WTC11 (cell line): ENCODE data around the gene HDAC5.

Experiments used
- CBFB ChIP-seq: sonication (generic); formaldehyde crosslinking; IDR thresholded peaks from 2 replicates; pipeline ENCODE4 v1.8.1; 2022; ENCODE audit warnings: mild to moderate bottlenecking, low read depth, missing genetic modification reagents
- ELF4 ChIP-seq: sonication (generic); formaldehyde crosslinking; IDR thresholded peaks from 2 replicates; pipeline ENCODE4 v1.8.1; 2022; ENCODE audit warnings: low read depth, mild to moderate bottlenecking, moderate library complexity, missing genetic modification reagents
- GABPB1 ChIP-seq: sonication (generic); formaldehyde crosslinking; IDR thresholded peaks from 2 replicates; pipeline ENCODE4 v1.8.1; 2023; ENCODE audit warnings: mild to moderate bottlenecking, missing genetic modification reagents
- GTF2I ChIP-seq: fragments of 250-450 bp; sonication (Bioruptor Pico); conservative IDR thresholded peaks from 2 replicates; pipeline ENCODE4 v1.4.0; 2021; ENCODE audit warnings: mild to moderate bottlenecking
- JAZF1 ChIP-seq: fragments of 250-450 bp; sonication (Bioruptor Pico); IDR thresholded peaks from 2 replicates; pipeline ENCODE4 v1.9.0; 2021; ENCODE audit warnings: moderate library complexity, mild to moderate bottlenecking, inconsistent platforms
- NR3C1 ChIP-seq: sonication (generic); formaldehyde crosslinking; conservative IDR thresholded peaks from 2 replicates; pipeline ENCODE4 v1.8.1; 2023; ENCODE audit warnings: low read depth, mild to moderate bottlenecking, missing genetic modification reagents
- SMAD4 ChIP-seq: sonication (generic); formaldehyde crosslinking; IDR thresholded peaks from 2 replicates; pipeline ENCODE4 v1.8.0; 2022; ENCODE audit warnings: mild to moderate bottlenecking, missing genetic modification reagents
- SP1 ChIP-seq: sonication (generic); formaldehyde crosslinking; conservative IDR thresholded peaks from 2 replicates; pipeline ENCODE4 v1.8.1; 2022; ENCODE audit warnings: missing genetic modification reagents
- TF ChIP-seq, protein P1 (sequence below): sonication (generic); formaldehyde crosslinking; IDR thresholded peaks from 2 replicates; pipeline ENCODE4 v1.8.0; 2022; ENCODE audit warnings: mild to moderate bottlenecking, missing genetic modification reagents
- TF ChIP-seq, protein P2 (sequence below): fragments of 200-600 bp; IDR thresholded peaks from 2 replicates; pipeline ENCODE4 v1.8.0; 2022; ENCODE audit warnings: antibody characterized with exemption

DNA sequence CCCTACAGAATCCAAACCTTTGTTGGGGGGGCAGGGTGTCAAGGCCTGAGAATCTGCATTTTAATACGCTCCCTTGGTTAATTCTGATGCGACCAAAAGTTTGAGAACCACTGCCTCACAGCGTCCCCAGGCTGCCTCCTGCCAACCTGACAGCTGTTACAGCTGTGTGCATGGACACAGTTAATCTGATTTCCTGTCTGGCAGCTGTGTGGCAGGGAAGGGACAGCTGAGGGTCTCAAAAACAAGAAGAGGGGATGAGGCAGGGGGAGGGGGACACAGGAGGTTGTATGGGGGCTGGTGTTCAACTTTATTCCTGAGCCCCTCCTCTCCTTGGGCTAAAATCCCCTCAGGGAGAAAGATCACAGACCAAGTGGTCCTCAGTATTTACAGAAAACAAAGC, 17.5 kb downstream of the HDAC5 start:
- no peak for TF ChIP-seq SMAD4 (CRISPR knock-in tag)
- no peak for TF ChIP-seq ELF4 (CRISPR knock-in tag)
- TF ChIP-seq, protein P1, sequence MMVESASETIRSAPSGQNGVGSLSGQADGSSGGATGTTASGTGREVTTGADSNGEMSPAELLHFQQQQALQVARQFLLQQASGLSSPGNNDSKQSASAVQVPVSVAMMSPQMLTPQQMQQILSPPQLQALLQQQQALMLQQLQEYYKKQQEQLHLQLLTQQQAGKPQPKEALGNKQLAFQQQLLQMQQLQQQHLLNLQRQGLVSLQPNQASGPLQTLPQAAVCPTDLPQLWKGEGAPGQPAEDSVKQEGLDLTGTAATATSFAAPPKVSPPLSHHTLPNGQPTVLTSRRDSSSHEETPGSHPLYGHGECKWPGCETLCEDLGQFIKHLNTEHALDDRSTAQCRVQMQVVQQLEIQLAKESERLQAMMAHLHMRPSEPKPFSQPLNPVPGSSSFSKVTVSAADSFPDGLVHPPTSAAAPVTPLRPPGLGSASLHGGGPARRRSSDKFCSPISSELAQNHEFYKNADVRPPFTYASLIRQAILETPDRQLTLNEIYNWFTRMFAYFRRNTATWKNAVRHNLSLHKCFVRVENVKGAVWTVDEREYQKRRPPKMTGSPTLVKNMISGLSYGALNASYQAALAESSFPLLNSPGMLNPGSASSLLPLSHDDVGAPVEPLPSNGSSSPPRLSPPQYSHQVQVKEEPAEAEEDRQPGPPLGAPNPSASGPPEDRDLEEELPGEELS (CRISPR knock-in tag), result no peak
- TF ChIP-seq, protein P2, sequence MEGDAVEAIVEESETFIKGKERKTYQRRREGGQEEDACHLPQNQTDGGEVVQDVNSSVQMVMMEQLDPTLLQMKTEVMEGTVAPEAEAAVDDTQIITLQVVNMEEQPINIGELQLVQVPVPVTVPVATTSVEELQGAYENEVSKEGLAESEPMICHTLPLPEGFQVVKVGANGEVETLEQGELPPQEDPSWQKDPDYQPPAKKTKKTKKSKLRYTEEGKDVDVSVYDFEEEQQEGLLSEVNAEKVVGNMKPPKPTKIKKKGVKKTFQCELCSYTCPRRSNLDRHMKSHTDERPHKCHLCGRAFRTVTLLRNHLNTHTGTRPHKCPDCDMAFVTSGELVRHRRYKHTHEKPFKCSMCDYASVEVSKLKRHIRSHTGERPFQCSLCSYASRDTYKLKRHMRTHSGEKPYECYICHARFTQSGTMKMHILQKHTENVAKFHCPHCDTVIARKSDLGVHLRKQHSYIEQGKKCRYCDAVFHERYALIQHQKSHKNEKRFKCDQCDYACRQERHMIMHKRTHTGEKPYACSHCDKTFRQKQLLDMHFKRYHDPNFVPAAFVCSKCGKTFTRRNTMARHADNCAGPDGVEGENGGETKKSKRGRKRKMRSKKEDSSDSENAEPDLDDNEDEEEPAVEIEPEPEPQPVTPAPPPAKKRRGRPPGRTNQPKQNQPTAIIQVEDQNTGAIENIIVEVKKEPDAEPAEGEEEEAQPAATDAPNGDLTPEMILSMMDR, result no peak
- no peak for TF ChIP-seq GABPB1 (CRISPR knock-in tag)
- no peak for TF ChIP-seq SP1 (CRISPR knock-in tag)
- TF ChIP-seq JAZF1 (CRISPR knock-in tag), result no peak
- TF ChIP-seq GTF2I (CRISPR knock-in tag), result no peak
- no peak for TF ChIP-seq NR3C1 (CRISPR knock-in tag)
- no peak for TF ChIP-seq CBFB (CRISPR knock-in tag)
